ENCODE data around the gene SFI1.
"Not testable (repeated sequence)": the region's sequence is repeated elsewhere in the genome, so short reads cannot be mapped to it uniquely, and the experiment has no call there.

Gene SFI1, protein sequence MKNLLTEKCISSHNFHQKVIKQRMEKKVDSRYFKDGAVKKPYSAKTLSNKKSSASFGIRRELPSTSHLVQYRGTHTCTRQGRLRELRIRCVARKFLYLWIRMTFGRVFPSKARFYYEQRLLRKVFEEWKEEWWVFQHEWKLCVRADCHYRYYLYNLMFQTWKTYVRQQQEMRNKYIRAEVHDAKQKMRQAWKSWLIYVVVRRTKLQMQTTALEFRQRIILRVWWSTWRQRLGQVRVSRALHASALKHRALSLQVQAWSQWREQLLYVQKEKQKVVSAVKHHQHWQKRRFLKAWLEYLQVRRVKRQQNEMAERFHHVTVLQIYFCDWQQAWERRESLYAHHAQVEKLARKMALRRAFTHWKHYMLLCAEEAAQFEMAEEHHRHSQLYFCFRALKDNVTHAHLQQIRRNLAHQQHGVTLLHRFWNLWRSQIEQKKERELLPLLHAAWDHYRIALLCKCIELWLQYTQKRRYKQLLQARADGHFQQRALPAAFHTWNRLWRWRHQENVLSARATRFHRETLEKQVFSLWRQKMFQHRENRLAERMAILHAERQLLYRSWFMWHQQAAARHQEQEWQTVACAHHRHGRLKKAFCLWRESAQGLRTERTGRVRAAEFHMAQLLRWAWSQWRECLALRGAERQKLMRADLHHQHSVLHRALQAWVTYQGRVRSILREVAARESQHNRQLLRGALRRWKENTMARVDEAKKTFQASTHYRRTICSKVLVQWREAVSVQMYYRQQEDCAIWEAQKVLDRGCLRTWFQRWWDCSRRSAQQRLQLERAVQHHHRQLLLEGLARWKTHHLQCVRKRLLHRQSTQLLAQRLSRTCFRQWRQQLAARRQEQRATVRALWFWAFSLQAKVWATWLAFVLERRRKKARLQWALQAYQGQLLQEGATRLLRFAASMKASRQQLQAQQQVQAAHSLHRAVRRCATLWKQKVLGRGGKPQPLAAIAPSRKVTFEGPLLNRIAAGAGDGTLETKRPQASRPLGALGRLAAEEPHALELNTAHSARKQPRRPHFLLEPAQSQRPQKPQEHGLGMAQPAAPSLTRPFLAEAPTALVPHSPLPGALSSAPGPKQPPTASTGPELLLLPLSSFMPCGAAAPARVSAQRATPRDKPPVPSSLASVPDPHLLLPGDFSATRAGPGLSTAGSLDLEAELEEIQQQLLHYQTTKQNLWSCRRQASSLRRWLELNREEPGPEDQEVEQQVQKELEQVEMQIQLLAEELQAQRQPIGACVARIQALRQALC

DNA sequence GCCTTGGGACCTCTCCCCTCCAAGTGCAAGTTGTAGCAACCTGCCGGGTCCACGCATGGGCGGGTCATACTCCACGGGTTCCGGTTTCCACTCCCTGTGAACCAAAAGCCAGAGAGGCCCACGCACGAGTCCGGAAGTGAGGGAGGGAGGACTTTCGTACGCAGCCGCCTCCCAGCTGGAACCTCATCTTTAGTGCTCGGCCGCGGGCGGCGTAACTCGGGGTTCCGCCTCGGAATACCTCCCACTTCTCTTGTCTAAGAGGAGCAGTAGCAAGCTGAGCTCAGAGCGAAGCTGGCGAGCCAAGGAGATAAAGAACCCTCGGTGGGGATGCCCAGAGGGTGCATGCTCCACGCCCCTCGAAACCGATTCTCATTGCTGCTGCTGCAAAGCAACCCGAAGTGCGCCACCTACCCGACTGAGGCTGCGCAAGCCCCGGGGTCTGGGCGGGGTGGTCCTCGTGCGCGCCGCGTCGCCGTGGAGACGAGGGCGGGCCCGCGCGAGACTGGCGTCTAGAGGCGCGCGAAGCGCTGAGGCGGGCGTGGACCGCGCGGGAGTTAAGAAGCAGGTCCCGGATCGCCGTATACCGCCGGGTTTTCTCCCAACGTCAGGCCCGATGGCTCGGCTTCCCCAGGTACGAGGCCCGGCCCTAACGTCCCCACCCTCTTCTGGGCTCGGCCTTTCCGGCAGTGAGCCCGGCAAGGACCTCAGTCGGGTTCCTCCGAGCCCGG is at the start of gene SFI1:
TSS of gene SFI1 (plus strand) at position 530 of the 728 bp plus-strand sequence. CDS start 11,749 bp downstream, outside the sequence.
- no peak for FAIRE-seq

DNA sequence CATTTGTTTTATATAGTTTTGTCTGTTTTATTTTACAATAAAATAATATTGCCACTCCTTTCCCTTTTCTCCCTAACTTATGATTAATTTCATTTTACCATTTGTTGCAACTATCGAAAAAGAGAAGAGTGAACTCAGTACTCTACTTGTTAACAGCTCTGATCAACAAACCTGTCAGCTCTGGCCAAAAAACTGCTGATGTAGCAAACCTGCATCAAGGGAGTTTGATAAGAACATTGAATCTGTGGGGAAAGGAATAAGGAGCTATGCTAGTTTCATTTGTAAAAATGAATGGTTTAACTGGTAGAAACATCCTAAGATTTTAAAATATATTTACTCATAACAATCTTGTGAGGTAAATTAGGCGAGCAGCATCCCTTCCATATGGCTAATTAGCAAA is 49.6 kb upstream of the SFI1 start:
- no peak for FAIRE-seq

DNA sequence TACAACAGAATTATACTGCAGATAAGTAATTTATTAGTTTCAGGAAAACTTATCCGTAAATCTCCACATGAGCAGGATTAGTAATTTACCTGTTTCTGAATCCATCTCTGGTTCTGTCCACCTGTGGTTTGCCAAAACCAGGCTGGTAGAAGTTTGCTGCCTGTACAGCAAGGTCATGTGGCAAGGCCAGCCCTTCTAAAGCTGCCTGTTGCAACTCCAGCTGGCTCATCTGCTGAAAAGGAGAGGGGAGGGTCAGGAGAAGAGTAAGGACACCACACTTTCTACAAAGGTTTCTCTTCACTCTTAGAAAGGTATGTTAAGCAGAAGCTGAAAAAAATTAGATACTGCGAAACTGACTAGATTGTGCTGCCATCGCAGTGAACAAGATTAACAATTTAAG is 49.0 kb upstream of the SFI1 start:
- no peak for FAIRE-seq

DNA sequence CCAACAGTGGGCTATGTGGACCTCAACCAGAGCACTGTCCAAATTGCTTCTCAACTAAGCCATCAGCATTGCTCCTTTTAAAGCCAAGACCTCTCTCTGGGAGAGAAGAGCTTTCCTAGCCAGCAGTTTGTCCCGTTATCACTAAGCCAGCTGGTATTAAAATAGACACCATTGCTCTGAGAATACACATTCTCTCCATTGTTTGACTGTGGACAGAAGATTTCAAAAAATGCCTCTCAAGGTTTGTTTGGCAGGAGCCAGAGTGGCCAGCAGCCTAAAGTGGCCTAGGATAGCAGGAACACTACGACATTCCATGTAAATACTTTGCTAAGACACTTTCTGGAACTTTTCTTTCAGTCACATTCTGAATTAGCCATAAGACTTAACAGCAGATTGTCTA is 48.0 kb upstream of the SFI1 start:
- FAIRE-seq = no peak

DNA sequence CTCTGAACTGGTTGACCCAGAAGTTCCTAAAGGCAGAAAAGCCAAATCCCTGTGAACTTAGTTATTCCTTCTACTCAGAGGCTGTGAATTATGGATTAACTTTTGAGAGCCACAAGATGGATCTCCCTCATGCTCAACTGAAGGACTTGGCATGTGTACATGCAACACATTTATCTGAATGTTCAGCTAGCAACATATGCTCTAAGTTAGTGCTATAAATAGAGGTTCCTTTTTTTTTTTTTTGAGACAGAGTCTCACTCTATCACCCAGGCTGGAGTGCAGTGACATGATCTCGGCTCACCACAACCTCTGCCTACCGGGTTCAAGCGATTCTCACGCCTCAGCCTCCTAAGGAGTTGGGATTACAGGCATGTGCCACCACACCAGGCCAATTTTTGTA is 46.8 kb upstream of the SFI1 start:
- no peak for FAIRE-seq

DNA sequence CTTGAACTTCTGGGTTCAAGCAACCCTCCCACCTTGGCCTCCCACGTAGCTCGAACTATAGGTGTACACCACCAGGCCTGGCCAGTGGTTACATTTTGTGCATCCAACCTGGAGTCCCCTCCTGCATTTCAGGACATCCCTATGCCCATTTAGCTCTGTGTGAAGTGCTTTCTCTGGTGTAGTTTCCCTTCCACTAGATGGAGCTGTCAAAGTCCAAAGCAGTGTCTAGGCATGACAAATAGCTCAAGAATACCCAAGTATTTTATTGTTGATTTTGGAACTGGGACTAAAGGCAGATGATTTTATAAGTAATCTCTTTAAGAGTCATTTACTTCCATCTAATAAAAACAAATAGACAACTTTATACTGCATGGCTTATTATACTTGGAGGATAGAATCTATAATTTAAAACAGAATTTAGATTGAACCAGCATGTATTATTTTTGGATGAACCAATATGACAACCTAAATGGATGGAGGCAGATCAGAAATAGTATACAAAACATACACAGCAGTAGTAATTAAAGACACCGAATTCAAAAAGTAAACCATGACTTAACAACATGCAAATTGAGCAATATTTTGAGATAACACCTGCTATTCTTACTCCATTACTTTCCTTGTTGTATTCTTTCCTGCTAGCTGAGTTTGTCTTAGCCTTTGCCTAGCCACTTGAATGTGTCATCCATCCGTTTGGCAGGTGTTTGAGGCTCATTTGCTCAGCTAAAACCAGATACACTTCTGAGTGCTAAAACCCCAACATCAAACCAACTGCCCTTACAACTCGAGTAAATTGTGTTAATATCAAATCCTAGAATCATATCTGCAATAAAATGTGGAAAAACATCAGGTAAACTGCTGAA is 44.4 kb upstream of the SFI1 start:
- FAIRE-seq = no peak

DNA sequence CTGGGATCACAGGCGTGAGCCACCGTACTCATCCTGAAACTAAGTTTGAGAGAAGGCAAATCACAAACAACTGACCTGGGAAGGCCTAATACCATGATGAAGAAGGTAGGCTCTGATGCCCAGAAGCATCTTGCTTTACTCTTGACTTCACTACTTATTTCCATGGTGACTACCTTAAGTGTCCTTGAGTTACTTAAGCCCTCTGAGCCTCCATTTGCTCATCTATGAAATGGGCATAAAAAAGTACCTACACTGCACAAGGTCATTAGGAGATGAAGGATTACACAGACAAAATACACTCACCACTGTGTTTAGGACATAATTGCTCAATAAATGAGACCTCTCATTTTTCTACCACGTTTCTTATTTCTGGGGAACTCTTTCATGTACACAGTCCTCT is 34.6 kb upstream of the SFI1 start:
- no peak for FAIRE-seq

DNA sequence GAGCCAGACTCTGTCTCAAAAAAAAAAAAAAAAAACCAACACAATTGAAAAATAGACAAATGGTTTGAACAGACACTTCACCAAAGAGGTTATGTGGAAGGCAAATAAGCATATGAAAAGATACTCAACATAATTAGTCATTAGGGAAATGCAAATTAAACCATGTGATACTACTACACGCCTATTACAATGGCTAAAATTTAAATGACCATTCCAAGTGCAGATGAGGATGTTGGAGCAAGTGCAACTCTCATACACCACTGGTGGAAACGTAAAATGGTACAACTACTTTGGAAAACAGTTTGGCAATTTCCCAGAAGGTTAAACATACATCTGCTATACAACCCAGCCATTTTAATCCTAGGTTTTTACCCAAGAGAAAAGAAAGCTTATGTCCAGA is 31.0 kb upstream of the SFI1 start:
- FAIRE-seq = no peak

DNA sequence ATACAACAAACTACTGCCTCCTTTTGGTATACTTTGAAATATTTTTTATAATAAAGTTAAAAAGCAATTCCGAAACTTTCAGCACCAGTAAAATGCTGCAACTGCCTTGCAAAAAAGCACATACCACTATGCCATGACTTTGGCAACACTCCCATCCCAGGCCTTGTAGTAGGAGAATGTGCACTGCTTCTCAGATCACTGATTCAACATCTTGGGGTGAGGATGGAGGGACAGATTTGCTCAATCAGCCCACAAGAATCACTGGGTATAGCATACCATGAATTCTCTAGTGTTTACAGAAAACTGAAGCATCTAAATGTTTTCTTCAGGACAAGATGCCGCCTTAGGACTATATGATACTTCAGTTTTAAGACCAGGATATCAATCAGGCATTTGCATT is 21.6 kb upstream of the SFI1 start:
- FAIRE-seq = no peak

DNA sequence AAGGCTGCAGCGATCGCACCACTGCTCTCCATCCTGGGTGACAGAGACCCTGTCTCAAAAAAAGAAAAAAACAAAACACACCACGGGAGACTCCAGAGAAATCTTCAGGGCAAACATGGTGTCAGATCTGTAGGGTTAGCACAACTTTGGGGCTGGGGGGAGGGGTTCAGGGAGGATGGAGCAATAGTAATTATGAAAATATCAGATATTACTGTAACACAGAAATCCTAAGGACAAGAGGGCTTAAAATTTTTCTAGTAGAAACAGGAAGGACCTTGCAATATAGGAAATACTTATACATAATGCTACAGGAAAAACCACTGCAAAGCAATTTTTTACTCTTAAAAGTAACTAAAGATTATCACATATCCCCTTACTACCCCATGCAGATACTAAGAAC is 20.5 kb upstream of the SFI1 start:
- FAIRE-seq = no peak

DNA sequence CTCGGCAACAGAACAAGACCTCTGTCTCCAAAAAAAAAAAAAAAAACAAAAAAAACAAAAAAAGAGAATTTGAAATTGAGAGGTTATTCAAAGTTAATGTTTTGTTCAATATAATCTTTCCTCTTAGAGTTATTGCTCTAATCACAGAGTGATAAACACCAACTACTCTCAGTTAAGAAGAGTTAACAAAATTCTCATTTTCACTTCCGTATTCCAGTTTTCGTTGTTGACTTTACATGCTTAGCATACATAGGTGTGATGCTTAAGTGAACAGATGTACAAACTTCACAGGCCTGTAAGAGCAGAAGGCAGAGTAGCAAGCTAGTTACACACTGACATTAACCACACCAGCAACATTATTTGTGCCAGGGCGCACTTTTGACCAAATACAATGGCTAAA is 19.0 kb upstream of the SFI1 start:
- FAIRE-seq = no peak

DNA sequence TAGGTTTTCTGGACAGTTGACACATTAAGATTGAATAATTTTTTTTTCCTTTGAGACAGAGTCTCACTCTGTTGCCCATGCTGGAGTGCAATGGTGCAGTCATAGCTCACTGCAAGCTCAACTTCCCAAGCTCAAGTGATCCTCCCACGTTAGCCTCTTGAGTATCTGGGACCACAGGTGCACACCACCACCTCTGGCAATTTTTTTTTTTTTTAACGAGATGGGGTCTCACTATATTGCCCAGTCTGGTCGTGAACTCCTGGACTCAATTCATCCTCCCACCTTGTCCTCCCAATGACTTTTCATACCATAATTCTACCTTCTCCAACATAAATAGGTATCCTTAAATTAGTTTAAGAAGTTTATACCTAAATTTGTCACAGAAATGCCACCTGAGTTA is 15.2 kb upstream of the SFI1 start:
- FAIRE-seq = no peak

DNA sequence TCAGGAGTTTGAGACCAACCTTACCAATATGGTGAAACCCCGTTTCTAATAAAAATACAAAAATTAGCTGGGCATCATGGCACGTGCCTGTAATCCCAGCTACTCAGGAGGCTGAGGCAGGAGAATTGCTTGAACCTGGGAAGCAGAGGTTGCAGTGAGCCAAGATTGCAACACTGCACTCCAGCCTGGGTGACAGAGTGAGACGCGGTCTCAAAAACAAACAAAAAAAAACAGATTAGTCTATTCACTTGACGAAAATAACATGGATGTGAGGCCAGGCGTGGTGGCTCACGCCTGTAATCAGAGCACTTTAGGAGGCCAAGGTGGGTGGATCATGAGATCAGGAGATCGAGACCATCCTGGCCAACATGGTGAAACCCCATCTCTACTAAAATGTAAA is 13.9 kb upstream of the SFI1 start:
- FAIRE-seq = not testable (repeated sequence)

DNA sequence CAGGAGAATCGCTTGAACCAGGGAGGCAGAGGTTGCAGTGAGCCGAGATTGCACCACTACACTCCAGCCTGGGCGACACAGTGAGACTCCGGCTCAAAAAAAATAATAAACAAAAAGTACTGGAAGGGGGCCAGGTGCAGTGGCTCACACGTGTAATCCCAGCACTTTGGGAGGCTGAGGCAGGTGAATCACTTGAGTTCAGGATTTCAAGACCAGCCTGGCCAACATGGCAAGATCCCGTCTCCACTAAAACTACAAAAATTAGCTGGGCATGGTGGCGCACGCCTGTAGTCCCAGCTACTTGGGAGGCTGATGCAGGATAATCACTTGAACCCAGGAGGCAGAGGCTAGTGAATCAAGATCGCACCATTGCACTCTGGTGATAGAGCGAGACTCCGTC is 10.0 kb upstream of the SFI1 start:
- not testable (repeated sequence) for FAIRE-seq

DNA sequence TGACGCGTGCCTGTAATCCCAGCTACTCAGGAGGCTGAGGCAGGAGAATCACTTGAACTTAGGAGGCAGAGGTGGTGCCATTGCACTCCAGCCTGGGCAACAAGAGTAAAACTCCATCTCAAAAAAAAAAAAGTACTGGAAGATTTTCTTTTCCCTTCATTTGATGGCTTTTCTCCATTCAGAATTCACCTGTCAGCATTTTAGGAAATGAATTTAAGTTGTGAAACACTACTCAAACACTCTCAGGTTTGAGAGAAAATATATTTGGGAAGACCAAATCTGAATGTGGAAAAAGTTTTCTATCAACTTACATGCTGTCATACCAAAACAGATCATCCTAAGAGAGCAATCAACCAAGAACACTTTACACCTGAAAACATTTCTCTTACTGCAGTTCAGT is 9.4 kb upstream of the SFI1 start:
- FAIRE-seq = no peak

DNA sequence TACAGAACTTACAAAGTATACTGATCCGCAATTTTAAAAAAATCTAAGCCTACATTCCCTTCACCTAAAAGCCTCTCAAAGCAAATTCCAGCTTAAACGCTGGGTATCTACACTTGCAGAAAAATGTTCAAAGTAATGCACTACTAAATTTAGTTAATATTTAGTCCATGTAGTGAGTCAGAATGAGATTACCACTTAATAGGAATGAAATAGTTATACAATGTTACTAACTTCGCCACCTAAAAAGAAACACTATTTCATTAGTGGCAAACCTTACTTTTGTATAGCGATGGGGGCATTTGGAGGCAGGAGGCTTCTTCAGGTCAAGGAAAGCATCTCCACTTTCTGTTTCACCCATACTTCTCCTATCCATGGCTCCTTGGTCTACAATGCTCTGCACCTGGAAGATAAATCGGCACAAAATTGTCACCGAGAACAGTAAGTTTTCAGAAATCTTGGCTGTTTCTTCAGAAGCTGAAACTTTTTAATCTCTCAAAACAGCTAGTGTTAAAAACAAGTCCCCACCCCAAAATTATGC is 7.9 kb upstream of the SFI1 start:
- no peak for FAIRE-seq

DNA sequence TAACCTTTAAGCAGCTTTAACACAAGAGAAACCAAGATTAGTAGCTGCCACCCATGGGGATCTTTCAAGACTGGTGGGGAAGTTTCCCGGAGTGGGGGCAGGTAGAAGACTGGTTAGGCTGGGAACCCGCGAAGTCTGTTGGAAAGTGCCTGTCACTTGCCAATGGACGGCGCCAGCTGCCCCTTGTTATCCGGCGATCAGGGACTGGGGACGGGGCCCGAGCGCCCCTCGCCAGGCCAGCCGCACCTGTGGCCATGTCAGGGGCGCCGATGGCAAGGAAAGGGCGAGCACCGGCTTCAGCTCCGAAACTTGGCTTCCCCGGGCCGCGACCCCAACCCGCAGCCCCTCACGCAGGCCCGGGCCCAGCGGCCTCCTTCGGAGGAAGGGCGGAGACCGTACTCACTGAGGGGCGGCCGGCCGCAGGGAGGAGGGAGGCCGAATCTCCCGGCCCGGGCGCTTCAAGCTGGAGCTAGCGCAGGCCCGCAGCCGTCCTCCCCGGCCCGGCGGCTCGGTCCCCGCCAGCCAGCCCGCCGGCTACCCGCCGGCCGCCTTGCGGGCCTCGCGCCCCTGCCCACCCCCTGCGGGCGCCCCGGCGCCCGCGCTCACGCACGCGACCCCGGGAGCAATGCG is 7.2 kb upstream of the SFI1 start:
- no peak for FAIRE-seq

DNA sequence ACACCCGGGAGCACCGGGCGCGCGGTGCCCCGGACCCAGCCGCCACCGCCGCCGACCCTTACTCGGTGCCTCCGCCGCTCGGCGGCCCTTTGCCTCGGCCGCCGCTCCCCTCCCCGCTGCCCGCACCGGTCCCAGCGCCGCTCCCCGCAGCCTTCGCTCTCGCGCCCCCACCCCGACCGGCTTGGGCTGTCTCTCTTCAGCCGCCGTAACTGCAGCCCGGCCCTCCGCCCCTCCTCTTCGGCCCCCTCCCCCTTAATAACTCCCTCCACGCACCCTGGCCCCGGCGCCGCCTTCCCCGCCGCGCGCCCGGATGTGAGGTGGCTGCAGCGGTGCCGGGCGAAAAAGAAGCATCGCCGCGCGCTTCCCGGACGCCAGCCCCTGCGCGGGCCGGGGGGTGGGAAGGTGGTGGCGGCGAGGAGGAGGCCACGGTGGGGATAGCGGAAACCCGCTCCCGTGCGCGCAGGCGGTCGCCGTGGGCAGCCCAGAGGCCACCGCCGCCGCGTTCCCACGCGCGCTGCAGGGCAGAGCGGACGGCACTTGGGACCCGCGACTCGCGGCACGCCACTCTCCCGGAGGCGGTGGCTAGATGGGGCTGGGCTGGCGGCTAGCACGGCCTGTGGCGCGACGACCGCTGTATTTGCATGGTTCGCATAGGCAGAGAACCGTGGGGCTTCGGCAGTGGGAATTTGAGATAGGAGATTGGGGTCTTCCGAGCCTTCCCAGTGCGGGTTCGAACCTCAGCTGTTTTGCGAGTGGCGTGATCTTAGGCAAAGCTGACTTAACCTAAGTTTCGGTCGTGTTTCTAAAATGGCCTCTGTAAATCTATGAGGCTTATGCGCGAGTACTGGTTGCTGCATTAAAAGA is 6.5 kb upstream of the SFI1 start, which contains the start of gene EIF4ENIF1:
TSS of gene EIF4ENIF1 (minus strand) at position 211 of the 864 bp plus-strand sequence. CDS start 1,124 bp downstream, outside the sequence.
- FAIRE-seq = no peak

DNA sequence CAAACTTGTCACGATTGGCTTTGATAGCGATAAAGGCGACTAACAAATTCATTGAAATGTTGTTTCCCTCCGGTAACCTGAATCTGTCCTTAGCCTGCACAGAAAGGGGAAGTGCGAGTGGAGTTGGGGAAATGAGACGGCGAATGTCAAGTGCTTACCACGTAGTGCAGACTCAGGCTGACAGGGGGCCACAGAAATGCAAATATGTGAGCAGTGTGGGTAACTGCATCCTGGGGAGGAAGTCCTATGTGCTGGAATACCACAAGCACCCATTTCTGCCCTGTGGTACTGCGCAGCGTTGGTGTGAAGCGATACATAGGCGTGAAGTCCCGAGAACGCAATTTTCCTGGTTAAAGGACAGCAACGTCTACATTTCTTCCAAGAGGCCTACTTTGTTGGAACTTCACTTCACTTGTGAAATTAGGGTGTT is 5.8 kb upstream of the SFI1 start:
- FAIRE-seq = no peak

Data from islet of Langerhans (tissue), 1 donor.